HG03039 (cell line): ENCODE data around the gene RNU6-9.
"Not testable (repeated sequence)": the region's sequence is repeated elsewhere in the genome, so short reads cannot be mapped to it uniquely, and the experiment has no call there.

Source experiments
- ATAC-seq: cut with Tn5 transposase; IDR thresholded peaks from one replicate; pipeline ENCODE4 v1.9.1; 2021; ENCODE audit warnings: mild to moderate bottlenecking, moderate library complexity; ENCODE audit not compliant: unreplicated experiment

The RNU6-9 gene

GRCh38 chr19:876780-877314 lies 16.4 kb upstream of the RNU6-9 start:
- no peak for ATAC-seq

GRCh38 chr19:877992-878660 lies 15.2 kb upstream of the RNU6-9 start:
- ATAC-seq = not testable (repeated sequence)

- ATAC-seq = not testable (repeated sequence)
These were observed 14.3 kb upstream of the RNU6-9 start for GRCh38 chr19:878751-879561.

GRCh38 chr19:879711-880438 lies 13.4 kb upstream of the RNU6-9 start:
- ATAC-seq = no peak

GRCh38 chr19:881385-882071 lies 11.8 kb upstream of the RNU6-9 start:
- no peak for ATAC-seq

GRCh38 chr19:882871-883497 lies 10.3 kb upstream of the RNU6-9 start:
- no peak for ATAC-seq

GRCh38 chr19:883661-884211 lies 9.5 kb upstream of the RNU6-9 start:
- no peak for ATAC-seq

- ATAC-seq = no peak
These were observed 8.7 kb upstream of the RNU6-9 start for GRCh38 chr19:884420-885211.

- ATAC-seq = no peak
These were observed 7.6 kb upstream of the RNU6-9 start for GRCh38 chr19:885536-886224.

- no peak for ATAC-seq
These were observed 6.2 kb upstream of the RNU6-9 start for GRCh38 chr19:887072-887471.

- ATAC-seq = no peak
These were observed 5.7 kb upstream of the RNU6-9 start for GRCh38 chr19:887599-887998.

- ATAC-seq = no peak
These were observed 4.5 kb upstream of the RNU6-9 start for GRCh38 chr19:888581-889385.

GRCh38 chr19:889662-890295 lies 3.5 kb upstream of the RNU6-9 start:
- no peak for ATAC-seq

GRCh38 chr19:890831-891230 lies 2.5 kb upstream of the RNU6-9 start:
- no peak for ATAC-seq

- not testable (repeated sequence) for ATAC-seq
These were observed 1.7 kb upstream of the RNU6-9 start for GRCh38 chr19:891421-892200.

GRCh38 chr19:892243-892893 lies 916 bp upstream of the RNU6-9 start:
- no peak for ATAC-seq
